Neural cell (in vitro differentiated cells): ENCODE data around the gene ITGAV.

Experiments
- EP300 ChIP-seq: fragments of 450-650 bp; conservative IDR thresholded peaks from 2 replicates; pipeline ENCODE4 v1.6.1; 2014; ENCODE audit warnings: antibody characterized with exemption, mild to moderate bottlenecking, moderate library complexity; ENCODE audit not compliant: poor library complexity, severe bottlenecking
- EZH2 ChIP-seq: fragments of 200-600, 300-800 bp; shearing (Covaris generic), sonication (generic); IDR thresholded peaks from 2 replicates; pipeline ENCODE4 v1.6.1; 2014; ENCODE audit warnings: antibody characterized with exemption, low read length, borderline replicate concordance, mild to moderate bottlenecking; ENCODE audit not compliant: insufficient read depth, poor library complexity, severe bottlenecking
- POLR2AphosphoS5 ChIP-seq: IDR thresholded peaks from 2 replicates; pipeline ENCODE4 v1.6.1; 2012
- RAD21 ChIP-seq: fragments of 450-650 bp; conservative IDR thresholded peaks from 2 replicates; pipeline ENCODE4 v1.6.1; 2014; ENCODE audit warnings: antibody characterized with exemption, mild to moderate bottlenecking, moderate library complexity
- SMC3 ChIP-seq: fragments of 450-650 bp; conservative IDR thresholded peaks from 2 replicates; pipeline ENCODE4 v1.6.1; 2014; ENCODE audit warnings: antibody characterized with exemption, mild to moderate bottlenecking, moderate library complexity; ENCODE audit not compliant: poor library complexity
- TAF1 ChIP-seq: IDR thresholded peaks from 2 replicates; pipeline ENCODE4 v1.6.1; 2012; ENCODE audit warnings: low read depth
- TF ChIP-seq, protein P1 (sequence below): fragments of 450-650 bp; IDR thresholded peaks from 2 replicates; pipeline ENCODE4 v1.5.1; 2014; ENCODE audit warnings: antibody characterized with exemption, mild to moderate bottlenecking, moderate library complexity; ENCODE audit not compliant: poor library complexity, severe bottlenecking
- TF ChIP-seq, protein P2 (sequence below): IDR thresholded peaks from 2 replicates; pipeline ENCODE4 v1.6.1; 2012; ENCODE audit warnings: borderline replicate concordance

DNA sequence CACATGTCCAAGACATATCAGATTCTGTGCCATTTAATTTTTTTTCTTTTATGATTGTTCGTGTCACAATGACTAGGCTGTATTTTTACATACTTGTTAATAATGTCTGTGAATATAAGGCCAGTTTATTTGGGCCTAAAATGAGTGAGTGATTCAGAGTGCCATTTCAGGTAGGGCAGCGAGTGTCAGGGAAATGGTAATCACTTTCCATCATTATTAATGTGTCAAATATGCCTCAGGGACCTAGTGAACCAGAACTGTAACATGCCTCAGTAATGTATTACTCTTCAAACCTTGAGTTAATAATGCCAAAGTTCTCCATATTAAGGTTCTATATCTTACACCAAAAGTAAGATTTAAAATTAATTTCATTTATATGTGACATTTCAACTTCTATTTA, 112.6 kb downstream of the ITGAV start:
- TF ChIP-seq, protein P1, sequence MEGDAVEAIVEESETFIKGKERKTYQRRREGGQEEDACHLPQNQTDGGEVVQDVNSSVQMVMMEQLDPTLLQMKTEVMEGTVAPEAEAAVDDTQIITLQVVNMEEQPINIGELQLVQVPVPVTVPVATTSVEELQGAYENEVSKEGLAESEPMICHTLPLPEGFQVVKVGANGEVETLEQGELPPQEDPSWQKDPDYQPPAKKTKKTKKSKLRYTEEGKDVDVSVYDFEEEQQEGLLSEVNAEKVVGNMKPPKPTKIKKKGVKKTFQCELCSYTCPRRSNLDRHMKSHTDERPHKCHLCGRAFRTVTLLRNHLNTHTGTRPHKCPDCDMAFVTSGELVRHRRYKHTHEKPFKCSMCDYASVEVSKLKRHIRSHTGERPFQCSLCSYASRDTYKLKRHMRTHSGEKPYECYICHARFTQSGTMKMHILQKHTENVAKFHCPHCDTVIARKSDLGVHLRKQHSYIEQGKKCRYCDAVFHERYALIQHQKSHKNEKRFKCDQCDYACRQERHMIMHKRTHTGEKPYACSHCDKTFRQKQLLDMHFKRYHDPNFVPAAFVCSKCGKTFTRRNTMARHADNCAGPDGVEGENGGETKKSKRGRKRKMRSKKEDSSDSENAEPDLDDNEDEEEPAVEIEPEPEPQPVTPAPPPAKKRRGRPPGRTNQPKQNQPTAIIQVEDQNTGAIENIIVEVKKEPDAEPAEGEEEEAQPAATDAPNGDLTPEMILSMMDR: no peak
- peak; percentile 70 for TF ChIP-seq POLR2AphosphoS5
- no peak for TF ChIP-seq EZH2
- peak; percentile 89 for TF ChIP-seq EP300
- TF ChIP-seq, protein P2, sequence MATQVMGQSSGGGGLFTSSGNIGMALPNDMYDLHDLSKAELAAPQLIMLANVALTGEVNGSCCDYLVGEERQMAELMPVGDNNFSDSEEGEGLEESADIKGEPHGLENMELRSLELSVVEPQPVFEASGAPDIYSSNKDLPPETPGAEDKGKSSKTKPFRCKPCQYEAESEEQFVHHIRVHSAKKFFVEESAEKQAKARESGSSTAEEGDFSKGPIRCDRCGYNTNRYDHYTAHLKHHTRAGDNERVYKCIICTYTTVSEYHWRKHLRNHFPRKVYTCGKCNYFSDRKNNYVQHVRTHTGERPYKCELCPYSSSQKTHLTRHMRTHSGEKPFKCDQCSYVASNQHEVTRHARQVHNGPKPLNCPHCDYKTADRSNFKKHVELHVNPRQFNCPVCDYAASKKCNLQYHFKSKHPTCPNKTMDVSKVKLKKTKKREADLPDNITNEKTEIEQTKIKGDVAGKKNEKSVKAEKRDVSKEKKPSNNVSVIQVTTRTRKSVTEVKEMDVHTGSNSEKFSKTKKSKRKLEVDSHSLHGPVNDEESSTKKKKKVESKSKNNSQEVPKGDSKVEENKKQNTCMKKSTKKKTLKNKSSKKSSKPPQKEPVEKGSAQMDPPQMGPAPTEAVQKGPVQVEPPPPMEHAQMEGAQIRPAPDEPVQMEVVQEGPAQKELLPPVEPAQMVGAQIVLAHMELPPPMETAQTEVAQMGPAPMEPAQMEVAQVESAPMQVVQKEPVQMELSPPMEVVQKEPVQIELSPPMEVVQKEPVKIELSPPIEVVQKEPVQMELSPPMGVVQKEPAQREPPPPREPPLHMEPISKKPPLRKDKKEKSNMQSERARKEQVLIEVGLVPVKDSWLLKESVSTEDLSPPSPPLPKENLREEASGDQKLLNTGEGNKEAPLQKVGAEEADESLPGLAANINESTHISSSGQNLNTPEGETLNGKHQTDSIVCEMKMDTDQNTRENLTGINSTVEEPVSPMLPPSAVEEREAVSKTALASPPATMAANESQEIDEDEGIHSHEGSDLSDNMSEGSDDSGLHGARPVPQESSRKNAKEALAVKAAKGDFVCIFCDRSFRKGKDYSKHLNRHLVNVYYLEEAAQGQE: no peak
- no peak for TF ChIP-seq RAD21
- TF ChIP-seq SMC3: no peak
- TF ChIP-seq TAF1: no peak
